ENCODE results near the gene LRP1B.

DNA sequence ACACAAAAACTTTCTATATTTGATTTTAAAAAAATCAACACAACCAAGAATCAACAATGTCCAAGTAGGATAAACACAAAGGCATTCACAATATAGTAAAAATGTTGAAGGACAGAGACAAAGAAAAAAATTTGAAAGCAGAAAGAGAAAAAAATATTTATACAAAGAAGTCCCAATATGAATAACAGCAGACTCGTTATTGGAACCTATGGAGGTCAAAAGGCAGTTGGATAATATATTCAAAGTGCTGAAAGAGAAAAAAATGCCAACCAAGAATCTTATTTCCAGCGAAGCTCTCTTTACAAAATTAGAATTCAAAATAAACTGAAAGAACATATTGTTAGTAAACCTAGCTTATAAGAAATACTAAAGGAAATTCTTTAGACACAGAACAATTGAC, 859.5 kb downstream of the LRP1B start:
- TF ChIP-seq CBFB (CRISPR knock-in tag; IDR thresholded peaks at IDR 0.05; ENCODE audit: low read depth), result no peak
- TF ChIP-seq, protein P1, sequence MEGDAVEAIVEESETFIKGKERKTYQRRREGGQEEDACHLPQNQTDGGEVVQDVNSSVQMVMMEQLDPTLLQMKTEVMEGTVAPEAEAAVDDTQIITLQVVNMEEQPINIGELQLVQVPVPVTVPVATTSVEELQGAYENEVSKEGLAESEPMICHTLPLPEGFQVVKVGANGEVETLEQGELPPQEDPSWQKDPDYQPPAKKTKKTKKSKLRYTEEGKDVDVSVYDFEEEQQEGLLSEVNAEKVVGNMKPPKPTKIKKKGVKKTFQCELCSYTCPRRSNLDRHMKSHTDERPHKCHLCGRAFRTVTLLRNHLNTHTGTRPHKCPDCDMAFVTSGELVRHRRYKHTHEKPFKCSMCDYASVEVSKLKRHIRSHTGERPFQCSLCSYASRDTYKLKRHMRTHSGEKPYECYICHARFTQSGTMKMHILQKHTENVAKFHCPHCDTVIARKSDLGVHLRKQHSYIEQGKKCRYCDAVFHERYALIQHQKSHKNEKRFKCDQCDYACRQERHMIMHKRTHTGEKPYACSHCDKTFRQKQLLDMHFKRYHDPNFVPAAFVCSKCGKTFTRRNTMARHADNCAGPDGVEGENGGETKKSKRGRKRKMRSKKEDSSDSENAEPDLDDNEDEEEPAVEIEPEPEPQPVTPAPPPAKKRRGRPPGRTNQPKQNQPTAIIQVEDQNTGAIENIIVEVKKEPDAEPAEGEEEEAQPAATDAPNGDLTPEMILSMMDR (IDR thresholded peaks at IDR 0.05), result no peak
- no peak for TF ChIP-seq ZNF138 (CRISPR knock-in tag; conservative IDR thresholded peaks at IDR 0.05)
- TF ChIP-seq, protein P2, sequence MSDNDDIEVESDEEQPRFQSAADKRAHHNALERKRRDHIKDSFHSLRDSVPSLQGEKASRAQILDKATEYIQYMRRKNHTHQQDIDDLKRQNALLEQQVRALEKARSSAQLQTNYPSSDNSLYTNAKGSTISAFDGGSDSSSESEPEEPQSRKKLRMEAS (CRISPR knock-in tag; IDR thresholded peaks at IDR 0.05), result no peak
- TF ChIP-seq, protein P3, sequence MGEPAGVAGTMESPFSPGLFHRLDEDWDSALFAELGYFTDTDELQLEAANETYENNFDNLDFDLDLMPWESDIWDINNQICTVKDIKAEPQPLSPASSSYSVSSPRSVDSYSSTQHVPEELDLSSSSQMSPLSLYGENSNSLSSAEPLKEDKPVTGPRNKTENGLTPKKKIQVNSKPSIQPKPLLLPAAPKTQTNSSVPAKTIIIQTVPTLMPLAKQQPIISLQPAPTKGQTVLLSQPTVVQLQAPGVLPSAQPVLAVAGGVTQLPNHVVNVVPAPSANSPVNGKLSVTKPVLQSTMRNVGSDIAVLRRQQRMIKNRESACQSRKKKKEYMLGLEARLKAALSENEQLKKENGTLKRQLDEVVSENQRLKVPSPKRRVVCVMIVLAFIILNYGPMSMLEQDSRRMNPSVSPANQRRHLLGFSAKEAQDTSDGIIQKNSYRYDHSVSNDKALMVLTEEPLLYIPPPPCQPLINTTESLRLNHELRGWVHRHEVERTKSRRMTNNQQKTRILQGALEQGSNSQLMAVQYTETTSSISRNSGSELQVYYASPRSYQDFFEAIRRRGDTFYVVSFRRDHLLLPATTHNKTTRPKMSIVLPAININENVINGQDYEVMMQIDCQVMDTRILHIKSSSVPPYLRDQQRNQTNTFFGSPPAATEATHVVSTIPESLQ (CRISPR knock-in tag; IDR thresholded peaks at IDR 0.05), result no peak
- no peak for TF ChIP-seq NFE2L1 (CRISPR knock-in tag; IDR thresholded peaks at IDR 0.05)
- TF ChIP-seq ZNF416 (CRISPR knock-in tag; IDR thresholded peaks at IDR 0.05), result no peak
- TF ChIP-seq ESRRA (CRISPR knock-in tag; IDR thresholded peaks at IDR 0.05; ENCODE audit: borderline replicate concordance), result no peak
- TF ChIP-seq GABPB1 (CRISPR knock-in tag; IDR thresholded peaks at IDR 0.05), result no peak
- TF ChIP-seq, protein P4, sequence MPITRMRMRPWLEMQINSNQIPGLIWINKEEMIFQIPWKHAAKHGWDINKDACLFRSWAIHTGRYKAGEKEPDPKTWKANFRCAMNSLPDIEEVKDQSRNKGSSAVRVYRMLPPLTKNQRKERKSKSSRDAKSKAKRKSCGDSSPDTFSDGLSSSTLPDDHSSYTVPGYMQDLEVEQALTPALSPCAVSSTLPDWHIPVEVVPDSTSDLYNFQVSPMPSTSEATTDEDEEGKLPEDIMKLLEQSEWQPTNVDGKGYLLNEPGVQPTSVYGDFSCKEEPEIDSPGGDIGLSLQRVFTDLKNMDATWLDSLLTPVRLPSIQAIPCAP (CRISPR knock-in tag; IDR thresholded peaks at IDR 0.05), result no peak
- TF ChIP-seq, protein P5, sequence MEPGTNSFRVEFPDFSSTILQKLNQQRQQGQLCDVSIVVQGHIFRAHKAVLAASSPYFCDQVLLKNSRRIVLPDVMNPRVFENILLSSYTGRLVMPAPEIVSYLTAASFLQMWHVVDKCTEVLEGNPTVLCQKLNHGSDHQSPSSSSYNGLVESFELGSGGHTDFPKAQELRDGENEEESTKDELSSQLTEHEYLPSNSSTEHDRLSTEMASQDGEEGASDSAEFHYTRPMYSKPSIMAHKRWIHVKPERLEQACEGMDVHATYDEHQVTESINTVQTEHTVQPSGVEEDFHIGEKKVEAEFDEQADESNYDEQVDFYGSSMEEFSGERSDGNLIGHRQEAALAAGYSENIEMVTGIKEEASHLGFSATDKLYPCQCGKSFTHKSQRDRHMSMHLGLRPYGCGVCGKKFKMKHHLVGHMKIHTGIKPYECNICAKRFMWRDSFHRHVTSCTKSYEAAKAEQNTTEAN (CRISPR knock-in tag; IDR thresholded peaks at IDR 0.05), result no peak
- TF ChIP-seq, protein P6, sequence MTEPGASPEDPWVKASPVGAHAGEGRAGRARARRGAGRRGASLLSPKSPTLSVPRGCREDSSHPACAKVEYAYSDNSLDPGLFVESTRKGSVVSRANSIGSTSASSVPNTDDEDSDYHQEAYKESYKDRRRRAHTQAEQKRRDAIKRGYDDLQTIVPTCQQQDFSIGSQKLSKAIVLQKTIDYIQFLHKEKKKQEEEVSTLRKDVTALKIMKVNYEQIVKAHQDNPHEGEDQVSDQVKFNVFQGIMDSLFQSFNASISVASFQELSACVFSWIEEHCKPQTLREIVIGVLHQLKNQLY (CRISPR knock-in tag; IDR thresholded peaks at IDR 0.05), result no peak

All from WTC11 (cell line).